Esophagus muscularis mucosa (tissue), 4 donors: ENCODE results near the gene PRKCQ. TPM values are rescaled to one million over a fixed set of nuclear protein-coding genes. Genes with fewer than 3 reads are reported as not detected.

Experiments
- DNase-seq: peaks from one replicate; pipeline ENCODE4 v3.0.0-alpha.2; 2017; ENCODE audit errors: extremely low spot score
- H3K27ac ChIP-seq, 4 donors: fragments of 200-600 bp; sonication (generic); replicated peaks in 1 of 4; 1 replicate in 3 of 4; 2 replicates in 1 of 4; pipeline ENCODE4 v1.5.1; 2016 to 2019; ENCODE audit warnings: mild to moderate bottlenecking in 1 of 4
- H3K27me3 ChIP-seq, 4 donors: fragments of 200-600 bp; sonication (generic); one replicate each; pipeline versions ENCODE4 v1.5.1 to v1.6.0; 2016 to 2019
- H3K36me3 ChIP-seq, 4 donors: fragments of 200-600 bp; sonication (generic); one replicate each; pipeline ENCODE4 v1.5.1; 2016 to 2019
- H3K4me1 ChIP-seq, 4 donors: fragments of 200-600 bp; sonication (generic); one replicate each; pipeline ENCODE4 v1.5.1; 2016 to 2019
- H3K4me3 ChIP-seq, 4 donors: fragments of 200-600 bp; sonication (generic); 1 replicate in 2 of 4; 2 replicates in 2 of 4; pipeline ENCODE4 v1.5.1; 2016 to 2019; ENCODE audit warnings: mild to moderate bottlenecking in 4 of 4, moderate library complexity in 1 of 4
- H3K9me3 ChIP-seq, 4 donors: fragments of 200-600 bp; sonication (generic); 1 replicate in 3 of 4; 2 replicates in 1 of 4; pipeline ENCODE4 v1.5.1; 2016 to 2019
- CTCF ChIP-seq, 3 experiments: fragments of 200-600 bp in 2 of 3; fragments of 450-650 bp in 1 of 3; sonication (generic) in 2 of 3; IDR thresholded peaks; one replicate each; pipeline ENCODE4 v1.5.1; 2017 to 2019; ENCODE audit warnings: antibody characterized with exemption in 3 of 3, mild to moderate bottlenecking in 2 of 3, moderate library complexity in 1 of 3
- EP300 ChIP-seq: sonication (generic); formaldehyde crosslinking; IDR thresholded peaks from one replicate; pipeline ENCODE4 v1.6.1; 2017; ENCODE audit warnings: antibody characterized with exemption
- POLR2A ChIP-seq: fragments of 450-650 bp; IDR thresholded peaks from one replicate; pipeline ENCODE4 v1.6.1; 2017; ENCODE audit warnings: antibody characterized with exemption, moderate library complexity, mild to moderate bottlenecking, low read depth
- POLR2AphosphoS5 ChIP-seq, 2 donors: sonication (generic); formaldehyde crosslinking; IDR thresholded peaks; one replicate each; pipeline ENCODE4 v1.6.1; 2017; ENCODE audit warnings: antibody characterized with exemption in 2 of 2
- WGBS: methylation state at CpG from one replicate; pipeline ENCODE4 v1.1.5; 2018; 5-methylcytosine and 5-hydroxymethylcytosine counted together
- intact Hi-C: fragments of 100-400 bp; cut with DNase I; formaldehyde crosslinking; loops from one replicate; pipeline ENCODE4 v1.15.1; 2023
- total RNA-seq, 4 donors: library from RNA; depleted of rRNA; stranded (reverse); fragments of >200 nt; gene quantifications; one replicate each; pipeline versions ENCODE4 v1.1.0 to v1.2.1, GENCODE V29; 2016

The PRKCQ gene
- total RNA-seq, 4 donors from 2014 or later: 4.6 to 9.4 (median 6.8) TPM

GRCh38 chr10:6528198-6528950 is 51.7 kb downstream of the PRKCQ start:
- Histone ChIP-seq H3K9me3 (no peaks in the 10 kb centered on the region), H3K27me3 (peaks cover 0 to 10% (median 0%) of the 10 kb centered on the region in 4 donors), H3K36me3 (no peaks in the 10 kb centered on the region), H3K4me1 (no peaks in the 10 kb centered on the region), H3K27ac (no peak overlapping the region), H3K4me3 (no peak overlapping the region)
- TF ChIP-seq CTCF (IDR thresholded peaks at IDR 0.05): no peak
- WGBS: 87% methylated on average over 12 of the region's 12 CpGs
- intact Hi-C loops: no loop called here
- DNase-seq: peak; percentile 85

GRCh38 chr10:6525599-6526165 is 54.4 kb downstream of the PRKCQ start:
- no peak for TF ChIP-seq POLR2A
- TF ChIP-seq CTCF (IDR thresholded peaks at IDR 0.05): no peak
- TF ChIP-seq EP300: no peak
- no peak for TF ChIP-seq POLR2AphosphoS5 (IDR thresholded peaks at IDR 0.05)
- Histone ChIP-seq H3K36me3 (no peaks in the 10 kb centered on the region), H3K27ac (no peak overlapping the region), H3K4me3 (no peak overlapping the region), H3K27me3 (peaks cover 0 to 12% (median 0%) of the 10 kb centered on the region in 4 donors), H3K4me1 (no peaks in the 10 kb centered on the region), H3K9me3 (no peaks in the 10 kb centered on the region)
- 86% methylated on average over 4 of the region's 4 CpGs for WGBS
- DNase-seq: peak; percentile 68
- intact Hi-C loops: no loop called here

- Histone ChIP-seq H3K9me3 (no peaks in the 10 kb centered on the region), H3K4me3 (no peak overlapping the region), H3K4me1 (no peaks in the 10 kb centered on the region), H3K27me3 (peaks cover 0 to 24% (median 0%) of the 10 kb centered on the region in 4 donors), H3K27ac (no peak overlapping the region), H3K36me3 (no peaks in the 10 kb centered on the region)
- no peak for DNase-seq
- 94% methylated on average over 6 of the region's 6 CpGs for WGBS
- intact Hi-C loops: no loop called here
- no peak for TF ChIP-seq POLR2A
- no peak for TF ChIP-seq POLR2AphosphoS5 (IDR thresholded peaks at IDR 0.05)
- TF ChIP-seq CTCF (IDR thresholded peaks at IDR 0.05): no peak
- TF ChIP-seq EP300: no peak
Measured at GRCh38 chr10:6522230-6522629, 57.8 kb downstream of the PRKCQ start.

- intact Hi-C loops: no loop called here
- DNase-seq: peak; percentile 87
- H3K4me1 ChIP-seq: no peaks in the 10 kb centered on the region
- H3K36me3 ChIP-seq: no peaks in the 10 kb centered on the region
- no peak overlapping the region for H3K27ac ChIP-seq
- H3K27me3 ChIP-seq: peaks cover 0 to 17% (median 0%) of the 10 kb centered on the region in 4 donors
- H3K9me3 ChIP-seq: no peaks in the 10 kb centered on the region
- TF ChIP-seq POLR2AphosphoS5 (IDR thresholded peaks at IDR 0.05): no peak
- TF ChIP-seq POLR2A: no peak
- no peak for TF ChIP-seq EP300
- no peak for TF ChIP-seq CTCF (IDR thresholded peaks at IDR 0.05)
- WGBS: 84% methylated on average over 10 of the region's 10 CpGs
- H3K4me3 ChIP-seq: no peak overlapping the region
Measured at GRCh38 chr10:6520138-6520537, 59.9 kb downstream of the PRKCQ start.
